SK-N-MC (cell line): Measurements from ENCODE around the gene METRN.
A peak's percentile ranks its signal among the peaks of the same experiment; 100 is the strongest.

ENCODE experiments used
- DNase-seq: peaks from one replicate; pipeline ENCODE4 v3.0.0-alpha.2; 2011; ENCODE audit warnings: low read depth, low spot score
- H3K27ac ChIP-seq: fragments of 200-600 bp; sonication (generic); 2 replicates; pipeline ENCODE4 v1.5.1; 2016; ENCODE audit warnings: mixed run types
- H3K36me3 ChIP-seq: fragments of 200-600 bp; sonication (generic); 2 replicates; pipeline ENCODE4 v1.6.1; 2017; ENCODE audit warnings: antibody characterized with exemption, low read length, mixed read lengths; ENCODE audit not compliant: insufficient read depth
- H3K4me3 ChIP-seq: fragments of 200-600 bp; sonication (generic); 2 replicates; pipeline ENCODE4 v1.5.1; 2016
- H3K9ac ChIP-seq: fragments of 200-600 bp; sonication (generic); 2 replicates; pipeline ENCODE4 v1.8.0; 2017; ENCODE audit warnings: mixed run types, mixed read lengths; ENCODE audit not compliant: insufficient read length
- H3K9me3 ChIP-seq: fragments of 200-600 bp; sonication (generic); 2 replicates; pipeline ENCODE4 v1.6.1; 2017; ENCODE audit warnings: low read depth, mild to moderate bottlenecking, antibody characterized with exemption, low read length, moderate library complexity, mixed read lengths
- EZH2 ChIP-seq: fragments of 200-600 bp; sonication (generic); IDR thresholded peaks from one replicate; pipeline ENCODE4 v1.6.1; 2017; ENCODE audit warnings: antibody characterized with exemption
- FOXP2 ChIP-seq: optimal IDR thresholded peaks from 2 replicates; pipeline ENCODE3; 2011; ENCODE audit warnings: mild to moderate bottlenecking, moderate library complexity; ENCODE audit not compliant: insufficient read depth; ENCODE audit errors: extremely low read length, control extremely low read depth
- POLR2AphosphoS5 ChIP-seq: IDR thresholded peaks from 2 replicates; pipeline ENCODE4 v1.6.1; 2012; ENCODE audit warnings: mild to moderate bottlenecking, low read depth, low read length, borderline replicate concordance

Gene METRN

DNA sequence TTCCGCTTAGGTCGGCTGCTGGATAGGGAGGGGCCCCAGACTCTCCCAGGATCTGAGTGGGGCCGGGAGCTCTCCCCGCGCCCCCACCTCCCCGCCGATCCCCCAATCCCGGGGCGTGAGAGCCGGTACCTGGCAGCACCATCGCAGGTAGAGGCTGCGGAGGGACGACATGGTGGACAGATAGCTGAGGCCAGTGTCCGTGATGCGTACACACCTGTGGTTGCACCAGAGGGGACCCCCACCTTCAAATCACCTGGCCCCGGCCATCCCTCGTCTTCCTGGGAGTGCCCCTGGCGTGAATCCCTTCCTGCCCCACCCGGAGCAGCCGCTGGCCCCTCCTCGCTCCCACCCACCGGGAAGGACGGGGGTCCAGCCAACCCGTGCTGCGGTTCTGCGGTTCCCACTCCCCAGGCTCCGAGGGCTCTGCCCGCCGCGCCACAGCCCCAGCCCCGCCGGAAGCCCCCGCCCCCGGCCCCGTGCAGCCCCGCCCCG lies 20.0 kb upstream of the METRN start:
- TF ChIP-seq POLR2AphosphoS5 (no peak), EZH2 (no peak), FOXP2 (no peak)
- DNase-seq = no peak
- Histone ChIP-seq H3K9ac (no peak overlapping the region), H3K4me3 (peak overlapping the region; percentile 69), H3K9me3 (no peaks in the 10 kb centered on the region), H3K27ac (no peak overlapping the region), H3K36me3 (no peaks in the 10 kb centered on the region)

DNA sequence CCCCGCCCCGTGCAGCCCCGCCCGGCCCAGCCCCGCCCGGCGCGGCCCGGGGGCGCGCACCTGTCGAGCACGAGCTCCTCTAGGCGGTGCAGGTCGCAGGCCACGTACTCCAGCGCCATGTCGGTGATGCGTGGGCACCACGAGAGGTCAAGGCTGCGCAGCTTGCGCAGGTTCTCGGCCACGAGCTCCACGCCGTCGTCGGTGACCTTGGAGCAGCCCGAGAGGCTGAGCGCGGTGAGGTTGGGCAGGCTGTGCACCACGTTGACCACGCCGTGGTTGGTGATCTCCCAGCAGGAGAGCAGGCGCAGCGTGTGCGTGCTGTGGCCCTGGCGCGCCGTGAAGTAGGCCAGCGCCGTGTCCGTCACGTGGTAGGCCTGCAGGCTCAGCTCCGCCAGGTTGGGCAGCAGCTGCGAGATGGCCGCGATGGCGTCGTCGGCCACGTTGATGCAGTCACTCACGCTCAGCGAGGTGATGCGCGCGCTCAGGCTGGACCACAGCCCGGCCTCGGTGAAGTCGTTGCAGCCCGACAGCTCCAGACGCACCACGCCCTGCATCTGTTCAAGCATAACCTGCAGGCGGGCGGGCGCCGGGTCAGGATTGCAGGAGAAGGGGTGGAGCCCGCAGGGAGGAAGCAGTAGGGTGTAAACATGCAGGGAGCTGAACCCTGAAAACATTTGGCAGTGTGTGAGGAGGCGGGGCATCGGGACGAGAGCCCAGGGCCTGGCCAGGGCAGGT lies 19.4 kb upstream of the METRN start:
- H3K36me3 ChIP-seq = no peaks in the 10 kb centered on the region
- DNase-seq = no peak
- no peak overlapping the region for H3K27ac ChIP-seq
- H3K9ac ChIP-seq = no peak overlapping the region
- no peaks in the 10 kb centered on the region for H3K9me3 ChIP-seq
- peak overlapping the region; percentile 72 for H3K4me3 ChIP-seq
- TF ChIP-seq EZH2 (no peak), FOXP2 (no peak), POLR2AphosphoS5 (no peak)

DNA sequence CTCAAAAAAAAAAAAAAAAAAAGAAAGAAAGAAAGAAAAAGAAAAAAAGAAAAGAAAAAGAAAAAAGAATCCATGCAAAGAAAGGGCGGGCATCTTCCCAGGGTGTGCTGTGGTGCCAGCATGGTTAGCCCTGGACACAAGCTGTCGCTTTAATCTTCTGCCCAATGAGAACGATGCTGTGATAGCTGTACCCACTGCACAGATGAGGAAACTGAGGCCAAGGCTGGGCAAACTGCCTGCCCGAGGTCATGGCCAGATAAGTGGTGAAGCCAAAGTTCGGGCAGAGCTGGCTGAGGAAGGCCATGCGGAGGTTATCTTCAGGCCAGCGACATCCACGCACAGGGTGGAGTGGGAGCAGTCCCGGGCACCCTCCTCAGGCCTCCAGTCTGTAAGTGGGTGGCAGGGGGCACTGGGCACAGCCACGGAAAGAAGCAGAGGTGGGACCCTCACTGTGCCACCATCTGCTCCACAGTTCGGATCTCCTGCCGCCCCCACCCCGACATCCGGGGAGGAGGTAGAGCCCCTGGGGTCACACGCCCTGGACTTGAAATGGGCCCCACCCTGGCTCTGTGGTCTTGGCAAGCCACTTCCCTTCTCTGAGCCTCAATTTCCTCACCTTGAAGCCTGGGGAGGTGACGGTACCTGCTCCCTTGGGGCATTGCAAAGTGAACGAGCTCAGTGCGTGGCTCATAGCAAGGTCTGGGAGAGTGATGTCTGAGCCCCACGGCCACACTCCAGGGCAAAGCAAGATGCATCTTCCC lies 15.8 kb upstream of the METRN start:
- Histone ChIP-seq H3K9ac (no peak overlapping the region), H3K9me3 (no peaks in the 10 kb centered on the region)
- TF ChIP-seq EZH2 = no peak
- no peak for TF ChIP-seq FOXP2
- no peak for TF ChIP-seq POLR2AphosphoS5

DNA sequence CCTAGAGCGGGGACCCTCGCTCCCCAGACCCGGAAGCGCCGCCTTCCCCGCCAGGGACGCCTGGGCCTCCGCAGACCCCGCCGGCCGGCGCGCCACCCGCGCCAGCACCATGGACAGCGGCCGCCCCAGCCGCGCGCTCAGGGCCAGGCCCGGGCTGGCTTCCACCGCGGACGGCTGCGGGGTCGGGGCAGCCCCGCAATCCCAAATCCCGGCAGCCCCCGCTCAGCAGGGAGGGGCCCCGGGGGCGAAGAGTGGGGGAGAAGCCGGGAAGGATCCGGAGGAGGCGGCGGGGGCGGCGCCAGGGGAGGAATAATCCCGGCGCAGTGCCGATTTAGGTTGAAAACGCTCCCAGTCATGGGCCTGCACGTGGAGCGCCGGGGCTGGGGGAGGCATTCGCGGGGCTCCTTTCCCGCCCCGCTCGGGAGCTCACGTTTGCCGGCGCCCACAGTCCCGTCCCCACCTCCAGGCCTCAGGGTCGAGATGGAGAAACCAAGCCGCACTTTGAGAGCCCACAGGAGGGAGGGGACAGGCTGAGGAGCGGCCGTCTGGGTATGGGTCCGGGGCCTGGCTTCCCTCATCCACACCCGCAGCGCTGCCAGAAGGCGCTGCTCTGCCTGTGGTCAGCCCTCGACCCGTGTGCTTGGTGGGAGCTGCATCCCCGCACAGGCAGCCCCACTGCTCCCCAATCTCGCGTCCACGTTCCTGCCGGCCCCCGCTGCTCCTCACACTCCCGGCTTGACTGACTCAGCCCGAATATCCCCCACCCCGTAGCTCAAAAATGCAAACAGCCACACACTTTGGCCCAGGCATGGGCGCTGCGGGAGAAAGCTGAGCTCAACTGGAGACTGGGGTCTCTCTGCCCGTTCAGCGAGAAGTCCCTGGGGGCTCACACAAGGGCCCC lies 14.0 kb upstream of the METRN start:
- no peak for DNase-seq
- TF ChIP-seq EZH2 (no peak), POLR2AphosphoS5 (no peak), FOXP2 (no peak)
- 0 out of 2 replicates have a peak overlapping the region, but pooled peaks have one; percentile 30 for H3K4me3 ChIP-seq
- no peaks in the 10 kb centered on the region for H3K36me3 ChIP-seq
- H3K9ac ChIP-seq = no peak overlapping the region
- no peaks in the 10 kb centered on the region for H3K9me3 ChIP-seq
- no peak overlapping the region for H3K27ac ChIP-seq

More for the DNA sequence above, 15.8 kb upstream of the METRN start:
- no peak for DNase-seq
- no peak overlapping the region for H3K27ac ChIP-seq
- no peaks in the 10 kb centered on the region for H3K36me3 ChIP-seq
- H3K4me3 ChIP-seq = no peak overlapping the region

DNA sequence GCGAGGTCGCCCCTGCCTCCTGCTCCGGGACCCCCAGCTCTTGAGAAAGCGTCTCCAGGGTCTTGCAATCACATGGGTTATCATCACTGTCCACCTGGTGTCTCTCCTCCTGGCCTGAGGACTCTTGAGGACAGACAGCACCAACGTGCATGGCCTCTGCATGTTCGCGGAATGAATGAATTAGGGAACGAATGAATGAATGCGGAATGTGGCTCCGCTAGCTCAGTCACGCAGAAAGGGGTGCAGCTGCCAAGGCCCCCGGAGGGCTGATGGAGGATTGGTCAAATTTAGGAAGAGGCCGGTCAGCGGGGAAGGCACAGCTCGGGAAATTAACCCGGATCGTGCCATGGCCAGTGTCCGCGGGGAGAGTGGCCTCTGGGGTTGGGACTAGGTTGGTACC lies 12.6 kb upstream of the METRN start:
- H3K27ac ChIP-seq = no peak overlapping the region
- H3K4me3 ChIP-seq = no peak overlapping the region
- TF ChIP-seq FOXP2 (no peak), EZH2 (no peak), POLR2AphosphoS5 (no peak)
- H3K36me3 ChIP-seq = no peaks in the 10 kb centered on the region
- H3K9me3 ChIP-seq = no peaks in the 10 kb centered on the region
- H3K9ac ChIP-seq = no peak overlapping the region
- DNase-seq = no peak

DNA sequence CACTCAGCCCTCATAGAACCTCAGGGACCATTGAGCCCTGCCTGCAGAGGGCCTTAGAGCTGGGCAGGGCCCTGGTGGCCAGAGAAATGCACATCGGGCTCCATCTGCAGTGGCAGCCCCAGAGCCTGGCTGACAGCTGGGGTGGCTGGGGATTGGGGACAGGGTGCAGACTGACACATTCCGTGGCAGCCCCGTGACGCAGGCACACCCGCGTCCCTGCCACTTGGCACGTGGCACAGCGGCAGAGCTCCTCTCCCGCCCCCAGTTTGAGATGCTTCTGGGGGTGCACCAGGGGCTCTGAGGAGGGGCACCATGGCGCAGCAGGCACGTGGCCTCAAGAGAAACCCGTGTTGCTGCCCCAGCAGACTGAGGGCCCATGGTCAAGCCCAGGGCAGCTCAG lies 11.5 kb upstream of the METRN start:
- Histone ChIP-seq H3K36me3 (no peaks in the 10 kb centered on the region), H3K9me3 (no peaks in the 10 kb centered on the region), H3K4me3 (no peak overlapping the region), H3K9ac (no peak overlapping the region), H3K27ac (no peak overlapping the region)
- TF ChIP-seq POLR2AphosphoS5 = no peak
- no peak for TF ChIP-seq EZH2
- TF ChIP-seq FOXP2 = no peak
- DNase-seq = no peak

DNA sequence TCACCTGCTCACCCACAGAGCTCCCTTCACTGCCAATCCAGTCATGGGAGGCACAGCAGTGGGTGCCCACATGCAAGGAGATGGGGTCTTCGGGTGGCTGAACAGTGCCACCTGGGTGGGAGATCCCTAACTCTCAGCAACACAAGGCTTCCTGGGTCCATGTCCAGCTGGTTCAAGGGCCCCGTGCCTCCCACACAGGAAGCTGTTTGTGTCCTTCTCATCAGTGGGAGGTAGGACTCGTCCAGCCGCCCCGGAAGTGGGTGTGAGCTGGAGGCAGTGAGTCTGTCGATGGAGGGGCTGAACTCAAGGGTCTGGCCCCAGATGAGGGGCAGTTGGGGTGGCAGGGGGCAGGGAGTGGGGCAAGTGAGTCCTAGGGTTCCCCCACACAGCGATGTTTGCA lies 10.9 kb upstream of the METRN start:
- TF ChIP-seq FOXP2 = no peak
- TF ChIP-seq POLR2AphosphoS5 = no peak
- TF ChIP-seq EZH2 = no peak
- H3K4me3 ChIP-seq = no peak overlapping the region
- H3K9ac ChIP-seq = no peak overlapping the region
- no peak overlapping the region for H3K27ac ChIP-seq
- no peak for DNase-seq
- no peaks in the 10 kb centered on the region for H3K36me3 ChIP-seq
- H3K9me3 ChIP-seq = no peaks in the 10 kb centered on the region
